ENCODE results near the gene ZNF365. TPM values are rescaled to one million over a fixed set of nuclear protein-coding genes. Genes with fewer than 3 reads are reported as not detected.
"Not testable (repeated sequence)": the region's sequence is repeated elsewhere in the genome, so short reads cannot be mapped to it uniquely, and the experiment has no call there.

Gene ZNF365
- total RNA-seq, 1 donor from 2014 or later, result 6.0 TPM

- Mint-ChIP-seq H3K27me3 (ENCODE audit: low read depth) (no peaks in the 10 kb centered on the region), H3K27ac (ENCODE audit: unreplicated experiment) (peak overlapping the region; percentile 71), H3K4me1 (ENCODE audit: low read depth) (peaks cover 26% of the 10 kb centered on the region), H3K4me3 (ENCODE audit: unreplicated experiment) (peak overlapping the region; percentile 83), H3K9me3 (ENCODE audit: low read depth) (no peaks in the 10 kb centered on the region), H3K36me3 (ENCODE audit: low read depth) (peaks cover 3% of the 10 kb centered on the region)
- TF ChIP-seq CTCF (IDR thresholded peaks at IDR 0.05), result no peak
- no peak for DNase-seq (ENCODE audit: low spot score)
These were observed 552 bp upstream of the ZNF365 start for GRCh38 chr10:62373639-62373994.

- peak overlapping the region; percentile 45 for H3K27ac Mint-ChIP-seq (ENCODE audit: unreplicated experiment)
- H3K4me3 Mint-ChIP-seq (ENCODE audit: unreplicated experiment), result peak overlapping the region; percentile 83
- DNase-seq (ENCODE audit: low spot score), result no peak
- peaks cover 32% of the 10 kb centered on the region for H3K4me1 Mint-ChIP-seq (ENCODE audit: low read depth)
- H3K27me3 Mint-ChIP-seq (ENCODE audit: low read depth), result no peaks in the 10 kb centered on the region
- TF ChIP-seq CTCF (IDR thresholded peaks at IDR 0.05), result no peak
- H3K9me3 Mint-ChIP-seq (ENCODE audit: low read depth), result no peaks in the 10 kb centered on the region
- H3K36me3 Mint-ChIP-seq (ENCODE audit: low read depth), result peaks cover 3% of the 10 kb centered on the region
These were observed 917 bp downstream of the ZNF365 start for GRCh38 chr10:62374862-62375710.

- no peak overlapping the region for H3K4me3 Mint-ChIP-seq (ENCODE audit: unreplicated experiment)
- DNase-seq (ENCODE audit: low spot score), result no peak
- H3K27ac Mint-ChIP-seq (ENCODE audit: unreplicated experiment), result no peak overlapping the region
- no peaks in the 10 kb centered on the region for H3K9me3 Mint-ChIP-seq (ENCODE audit: low read depth)
- TF ChIP-seq CTCF (IDR thresholded peaks at IDR 0.05), result no peak
- H3K27me3 Mint-ChIP-seq (ENCODE audit: low read depth), result no peaks in the 10 kb centered on the region
- peaks cover 42% of the 10 kb centered on the region for H3K4me1 Mint-ChIP-seq (ENCODE audit: low read depth)
- peaks cover 3% of the 10 kb centered on the region for H3K36me3 Mint-ChIP-seq (ENCODE audit: low read depth)
These were observed 2.2 kb downstream of the ZNF365 start for GRCh38 chr10:62376071-62377025.

- no peaks in the 10 kb centered on the region for H3K9me3 Mint-ChIP-seq (ENCODE audit: low read depth)
- no peak for DNase-seq (ENCODE audit: low spot score)
- no peaks in the 10 kb centered on the region for H3K27me3 Mint-ChIP-seq (ENCODE audit: low read depth)
- no peak for TF ChIP-seq CTCF (IDR thresholded peaks at IDR 0.05)
- peaks cover 44% of the 10 kb centered on the region for H3K4me1 Mint-ChIP-seq (ENCODE audit: low read depth)
- no peak overlapping the region for H3K27ac Mint-ChIP-seq (ENCODE audit: unreplicated experiment)
- no peak overlapping the region for H3K4me3 Mint-ChIP-seq (ENCODE audit: unreplicated experiment)
- H3K36me3 Mint-ChIP-seq (ENCODE audit: low read depth), result peaks cover 3% of the 10 kb centered on the region
These were observed 2.9 kb downstream of the ZNF365 start for GRCh38 chr10:62377026-62377415.

GRCh38 chr10:62377966-62378365 is 3.8 kb downstream of the ZNF365 start:
- Mint-ChIP-seq H3K27me3 (ENCODE audit: low read depth) (no peaks in the 10 kb centered on the region), H3K4me1 (ENCODE audit: low read depth) (peaks cover 44% of the 10 kb centered on the region), H3K4me3 (ENCODE audit: unreplicated experiment) (no peak overlapping the region), H3K36me3 (ENCODE audit: low read depth) (peaks cover 3% of the 10 kb centered on the region), H3K9me3 (ENCODE audit: low read depth) (no peaks in the 10 kb centered on the region), H3K27ac (ENCODE audit: unreplicated experiment) (no peak overlapping the region)
- TF ChIP-seq CTCF (IDR thresholded peaks at IDR 0.05), result no peak
- no peak for DNase-seq (ENCODE audit: low spot score)

GRCh38 chr10:62378877-62379276 is 4.7 kb downstream of the ZNF365 start:
- peaks cover 46% of the 10 kb centered on the region for H3K4me1 Mint-ChIP-seq (ENCODE audit: low read depth)

More at GRCh38 chr10:62378877-62379276, 4.7 kb downstream of the ZNF365 start:
- not testable (repeated sequence) for H3K36me3 Mint-ChIP-seq (ENCODE audit: low read depth); H3K27ac Mint-ChIP-seq (ENCODE audit: unreplicated experiment); H3K4me3 Mint-ChIP-seq (ENCODE audit: unreplicated experiment); H3K9me3 Mint-ChIP-seq (ENCODE audit: low read depth); DNase-seq (ENCODE audit: low spot score); H3K27me3 Mint-ChIP-seq (ENCODE audit: low read depth)
